GM23338 (cell line): Measurements from ENCODE around the gene HYCC2.

ENCODE experiments used
- EZH2 ChIP-seq: fragments of 200-600 bp; sonication (generic); IDR thresholded peaks from one replicate; pipeline ENCODE4 v1.8.0; 2017; ENCODE audit warnings: antibody characterized with exemption, mild to moderate bottlenecking, low read depth; ENCODE audit not compliant: unreplicated experiment
- POLR2AphosphoS5 ChIP-seq: IDR thresholded peaks from 2 replicates; pipeline ENCODE4 v1.6.1; 2016; ENCODE audit warnings: antibody characterized with exemption, low read depth
- TF ChIP-seq, protein P1 (sequence below), 2 experiments: fragments of 200-600 bp in 1 of 2; sonication (generic) in 1 of 2; conservative IDR thresholded peaks; 2 replicates each; pipeline versions ENCODE4 v1.5.1 to v1.6.1; 2016 to 2017; ENCODE audit warnings: antibody characterized with exemption in 2 of 2, low read depth in 2 of 2, mild to moderate bottlenecking in 2 of 2, moderate library complexity in 1 of 2

DNA sequence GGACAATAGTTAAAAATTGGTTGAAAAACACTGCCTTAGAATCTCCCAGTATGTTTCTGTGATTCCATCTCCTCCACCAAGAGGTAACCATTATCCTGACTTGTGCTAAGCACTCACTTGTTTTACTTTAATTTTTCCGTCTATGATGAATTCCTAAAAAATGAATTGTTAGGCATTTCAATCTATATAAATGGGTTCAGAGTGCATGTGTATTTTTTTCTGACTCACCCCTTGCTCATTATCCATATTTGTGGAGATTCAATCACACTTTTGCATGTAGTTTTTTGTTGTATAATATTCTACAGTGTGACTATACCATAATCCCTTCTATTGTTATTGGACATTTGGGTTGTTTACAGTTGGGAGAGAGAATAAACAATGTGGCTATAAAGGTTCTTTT lies 1.6 kb upstream of the HYCC2 start:
- TF ChIP-seq POLR2AphosphoS5 (no peak), EZH2 (no peak)
- TF ChIP-seq, protein P1, sequence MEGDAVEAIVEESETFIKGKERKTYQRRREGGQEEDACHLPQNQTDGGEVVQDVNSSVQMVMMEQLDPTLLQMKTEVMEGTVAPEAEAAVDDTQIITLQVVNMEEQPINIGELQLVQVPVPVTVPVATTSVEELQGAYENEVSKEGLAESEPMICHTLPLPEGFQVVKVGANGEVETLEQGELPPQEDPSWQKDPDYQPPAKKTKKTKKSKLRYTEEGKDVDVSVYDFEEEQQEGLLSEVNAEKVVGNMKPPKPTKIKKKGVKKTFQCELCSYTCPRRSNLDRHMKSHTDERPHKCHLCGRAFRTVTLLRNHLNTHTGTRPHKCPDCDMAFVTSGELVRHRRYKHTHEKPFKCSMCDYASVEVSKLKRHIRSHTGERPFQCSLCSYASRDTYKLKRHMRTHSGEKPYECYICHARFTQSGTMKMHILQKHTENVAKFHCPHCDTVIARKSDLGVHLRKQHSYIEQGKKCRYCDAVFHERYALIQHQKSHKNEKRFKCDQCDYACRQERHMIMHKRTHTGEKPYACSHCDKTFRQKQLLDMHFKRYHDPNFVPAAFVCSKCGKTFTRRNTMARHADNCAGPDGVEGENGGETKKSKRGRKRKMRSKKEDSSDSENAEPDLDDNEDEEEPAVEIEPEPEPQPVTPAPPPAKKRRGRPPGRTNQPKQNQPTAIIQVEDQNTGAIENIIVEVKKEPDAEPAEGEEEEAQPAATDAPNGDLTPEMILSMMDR (conservative IDR thresholded peaks at IDR 0.05; ENCODE audit: low read depth in 2 of 2): no peak
